Right lobe of liver (tissue), 4 donors: ENCODE results near the gene LAMA1.

Experiments used
- CTCF ChIP-seq, 4 donors: fragments of 200-600 bp in 3 of 4; fragments of 450-650 bp in 1 of 4; IDR thresholded peaks; one replicate each; pipeline versions ENCODE4 v1.5.1 to v1.8.0; 2016 to 2022; ENCODE audit warnings: antibody characterized with exemption in 4 of 4, mild to moderate bottlenecking in 2 of 4
- POLR2A ChIP-seq: fragments of 450-650 bp; IDR thresholded peaks from one replicate; pipeline ENCODE4 v1.6.1; 2017; ENCODE audit warnings: antibody characterized with exemption, mild to moderate bottlenecking
- donor health status: DM: no; HTN: no; CAD: no.
- donor health status: DM: no; HTN: no; CAD: no.
- donor health status: DM: no; HTN: yes; CAD: no.

GRCh38 chr18:6928359-6928758, 189.2 kb downstream of the LAMA1 start:
- TF ChIP-seq CTCF (IDR thresholded peaks at IDR 0.05) (no peak), POLR2A (no peak)
